K562 (cell line): ENCODE measurements around the gene TDRD12. TPM values are rescaled to one million over a fixed set of nuclear protein-coding genes. Genes with fewer than 3 reads are reported as not detected.

ENCODE experiments used
- ATF1 ChIP-seq, 2 experiments: fragments of 450-650 bp in 1 of 2; IDR thresholded peaks; 2 replicates each; pipeline ENCODE4 v1.6.1; 2016; ENCODE audit warnings: missing compliant biosample characterization in 1 of 2, missing genetic modification characterization in 1 of 2
- CC2D1A ChIP-seq: fragments of 450-650 bp; IDR thresholded peaks from 2 replicates; pipeline ENCODE4 v1.6.1; 2017; ENCODE audit warnings: mild to moderate bottlenecking
- CREM ChIP-seq: IDR thresholded peaks from 2 replicates; pipeline ENCODE4 v1.6.1; 2014; ENCODE audit warnings: antibody characterized with exemption, low read depth
- EP400 ChIP-seq: fragments of 450-650 bp; IDR thresholded peaks from 2 replicates; pipeline ENCODE4 v1.6.1; 2017; ENCODE audit warnings: antibody characterized with exemption, mild to moderate bottlenecking, moderate library complexity
- ETV1 ChIP-seq: fragments of 450-650 bp; conservative IDR thresholded peaks from 2 replicates; pipeline ENCODE4 v1.6.1; 2016; ENCODE audit warnings: missing genetic modification characterization, control low read depth, low read depth, missing compliant biosample characterization
- FUS ChIP-seq: fragments of 200-400 bp; formaldehyde crosslinking; optimal IDR thresholded peaks from 2 replicates; pipeline ENCODE3; 2017; ENCODE audit warnings: low read depth, low read length
- HDAC8 ChIP-seq: fragments of 450-650 bp; IDR thresholded peaks from 2 replicates; pipeline ENCODE4 v1.6.1; 2016; ENCODE audit warnings: mild to moderate bottlenecking, missing genetic modification characterization, moderate library complexity, missing compliant biosample characterization
- MTF1 ChIP-seq: fragments of 250-450 bp; sonication (Bioruptor Pico); IDR thresholded peaks from 2 replicates; pipeline ENCODE4 v1.9.0; 2021; ENCODE audit warnings: moderate library complexity, mild to moderate bottlenecking, inconsistent platforms, borderline replicate concordance
- PCBP1 ChIP-seq: fragments of 200-400 bp; formaldehyde crosslinking; IDR thresholded peaks from 2 replicates; pipeline ENCODE4 v1.6.1; 2018; ENCODE audit warnings: mild to moderate bottlenecking, low read depth, low read length; ENCODE audit not compliant: poor library complexity, severe bottlenecking
- PRPF4 ChIP-seq: fragments of 200-400 bp; formaldehyde crosslinking; IDR thresholded peaks from one replicate; pipeline ENCODE4 v1.6.1; 2017; ENCODE audit warnings: low read length, low read depth, mild to moderate bottlenecking; ENCODE audit not compliant: insufficient read depth, poor library complexity, severe bottlenecking
- RBM15 ChIP-seq: fragments of 200-400 bp; formaldehyde crosslinking; IDR thresholded peaks from 2 replicates; pipeline ENCODE4 v1.6.1; 2018; ENCODE audit warnings: mild to moderate bottlenecking, low read length, moderate library complexity; ENCODE audit not compliant: insufficient read depth
- U2AF2 ChIP-seq: fragments of 200-400 bp; formaldehyde crosslinking; optimal IDR thresholded peaks from 2 replicates; pipeline ENCODE3; 2017; ENCODE audit warnings: low read depth, mild to moderate bottlenecking, low read length
- XRCC4 ChIP-seq: IDR thresholded peaks from one replicate; pipeline ENCODE4 v1.6.1; 2011; ENCODE audit not compliant: insufficient read depth, insufficient read length; ENCODE audit errors: extremely low read depth
- ZKSCAN3 ChIP-seq: fragments of 250-450 bp; sonication (Bioruptor Pico); IDR thresholded peaks from 2 replicates; pipeline ENCODE4 v1.4.0; 2020
- ZNF140 ChIP-seq: fragments of 250-450 bp; sonication (Bioruptor Pico); IDR thresholded peaks from 2 replicates; pipeline ENCODE4 v1.8.0; 2021; ENCODE audit warnings: moderate library complexity, mild to moderate bottlenecking, inconsistent platforms
- ZNF146 ChIP-seq: IDR thresholded peaks from one replicate; pipeline ENCODE4 v1.6.1; 2018; ENCODE audit warnings: missing compliant biosample characterization; ENCODE audit not compliant: unreplicated experiment
- ZNF79 ChIP-seq: fragments of 250-450 bp; sonication (Bioruptor Pico); IDR thresholded peaks from 2 replicates; pipeline ENCODE4 v1.4.0; 2020; ENCODE audit warnings: low read depth, mild to moderate bottlenecking, moderate library complexity
- polyA plus RNA-seq, 8 experiments: library from polyadenylated mRNA; depleted of rRNA in 4 of 8; stranded (reverse) in 5 of 8; unstranded in 3 of 8; fragments of >200 nt; fragmentation: Nextera tagmentation in 2 of 8; fragmentation: Illumina TruSeq in 1 of 8; extraction: Ambion mirVana in 2 of 8; extraction: Trizol in 1 of 8; gene quantifications; 2 replicates each; pipeline versions ENCODE4 v1.2.1 to v1.2.3, GENCODE V29; 2011 to 2014; ENCODE audit warnings: inconsistent platforms in 1 of 8, missing spikeins in 1 of 8
- total RNA-seq, 7 experiments: library from RNA; depleted of rRNA in 6 of 7; stranded (reverse); fragments of >200 nt in 6 of 7; fragmentation: Illumina TruSeq in 2 of 7; extraction: Trizol in 2 of 7; gene quantifications; 2 replicates each; pipeline versions ENCODE4 v1.2.1 to v1.2.3, GENCODE V29; 2011 to 2021; ENCODE audit warnings: low replicate concordance in 1 of 7
- TF ChIP-seq, protein P1 (sequence below), 2 experiments: IDR thresholded peaks; 2 replicates each; pipeline ENCODE4 v1.6.1; 2011; ENCODE audit warnings: borderline replicate concordance in 1 of 2, control low read depth in 1 of 2, low read depth in 1 of 2, low read length in 1 of 2, mild to moderate bottlenecking in 1 of 2, mixed read lengths in 1 of 2, moderate library complexity in 1 of 2; ENCODE audit not compliant: insufficient read depth in 1 of 2, insufficient read length in 1 of 2, poor library complexity in 1 of 2, severe bottlenecking in 1 of 2; ENCODE audit errors: extremely low read depth in 1 of 2
- TF ChIP-seq, protein P2 (sequence below): fragments of 450-650 bp; IDR thresholded peaks from 2 replicates; pipeline ENCODE4 v1.6.1; 2017; ENCODE audit warnings: antibody characterized with exemption
- TF ChIP-seq, protein P3 (sequence below): fragments of 450-650 bp; conservative IDR thresholded peaks from 2 replicates; pipeline ENCODE4 v1.6.1; 2016; ENCODE audit warnings: missing genetic modification characterization, low read depth, mild to moderate bottlenecking, control low read depth, missing compliant biosample characterization
- TF ChIP-seq, protein P4 (sequence below): fragments of 450-650 bp; IDR thresholded peaks from 2 replicates; pipeline ENCODE4 v1.7.0; 2016; ENCODE audit warnings: borderline replicate concordance

Gene TDRD12
- total and polyA plus RNA-seq, 9 of the 15 experiments (the other 6 are each of a cell fraction or from before 2014, with no cell fraction given), result 0.03 TPM; not detected in 8

DNA sequence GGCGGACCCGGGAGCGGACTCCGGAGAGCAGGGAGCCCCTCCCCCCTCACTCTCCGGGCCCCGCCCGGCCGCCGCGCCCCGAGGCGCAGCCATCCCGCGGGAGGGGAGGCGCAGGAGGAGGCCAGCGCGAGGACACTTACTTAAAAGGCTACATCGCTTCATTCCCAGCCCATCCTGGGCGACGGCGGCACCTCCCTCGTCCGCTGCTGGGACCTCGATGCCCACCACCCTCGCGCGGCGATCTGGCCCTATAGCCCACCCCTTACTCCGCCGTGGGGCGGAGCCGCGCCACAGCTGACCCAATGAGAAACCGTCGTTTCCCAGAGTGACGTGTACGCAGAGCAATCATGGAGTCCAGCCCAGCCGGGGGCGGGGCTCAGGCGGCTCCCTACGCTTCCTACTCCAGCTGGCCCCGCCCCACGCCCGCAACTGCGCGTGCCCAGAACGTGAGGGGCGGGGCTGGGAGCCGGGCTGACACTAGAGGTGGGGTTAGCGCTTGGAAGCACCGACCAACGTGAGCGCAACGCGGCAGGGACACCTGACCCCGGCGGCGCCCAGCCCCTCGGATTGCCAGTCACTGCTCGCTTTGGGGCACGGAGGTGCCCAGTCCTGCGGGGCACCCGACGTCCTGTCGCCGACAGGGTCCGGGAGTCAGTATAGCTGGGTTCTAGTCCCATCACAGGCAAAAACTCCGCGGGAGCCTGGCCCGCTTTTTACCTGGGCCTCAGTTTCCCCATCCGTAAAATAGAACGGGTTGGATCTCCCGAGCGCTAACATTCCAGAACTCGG, 44.4 kb upstream of the TDRD12 start, which contains the start of gene ANKRD27 (continued):
- peak; percentile 91 for TF ChIP-seq CC2D1A
- no peak for TF ChIP-seq MTF1 (CRISPR knock-in tag)
- no peak for TF ChIP-seq PRPF4
- no peak for TF ChIP-seq ATF1 (CRISPR knock-in tag; IDR thresholded peaks at IDR 0.05)
- TF ChIP-seq ATF1 (tag; IDR thresholded peaks at IDR 0.05), result peak; percentile 81
- TF ChIP-seq EP400, result peak; percentile 52; the same call in 1 of the 2 replicates
- TF ChIP-seq XRCC4, result no peak
- no peak for TF ChIP-seq ZNF140 (CRISPR knock-in tag)
- no peak for TF ChIP-seq RBM15
- TF ChIP-seq ZKSCAN3, result no peak
- TF ChIP-seq FUS, result no peak
- TF ChIP-seq, protein P1, sequence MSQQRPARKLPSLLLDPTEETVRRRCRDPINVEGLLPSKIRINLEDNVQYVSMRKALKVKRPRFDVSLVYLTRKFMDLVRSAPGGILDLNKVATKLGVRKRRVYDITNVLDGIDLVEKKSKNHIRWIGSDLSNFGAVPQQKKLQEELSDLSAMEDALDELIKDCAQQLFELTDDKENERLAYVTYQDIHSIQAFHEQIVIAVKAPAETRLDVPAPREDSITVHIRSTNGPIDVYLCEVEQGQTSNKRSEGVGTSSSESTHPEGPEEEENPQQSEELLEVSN (IDR thresholded peaks at IDR 0.05; ENCODE audit: borderline replicate concordance in 1 of 2, extremely low read depth in 1 of 2, insufficient read depth in 1 of 2, insufficient read length in 1 of 2, low read depth in 1 of 2, low read length in 1 of 2, poor library complexity in 1 of 2, severe bottlenecking in 1 of 2), result peak; percentile 45 to 60
- TF ChIP-seq, protein P2, sequence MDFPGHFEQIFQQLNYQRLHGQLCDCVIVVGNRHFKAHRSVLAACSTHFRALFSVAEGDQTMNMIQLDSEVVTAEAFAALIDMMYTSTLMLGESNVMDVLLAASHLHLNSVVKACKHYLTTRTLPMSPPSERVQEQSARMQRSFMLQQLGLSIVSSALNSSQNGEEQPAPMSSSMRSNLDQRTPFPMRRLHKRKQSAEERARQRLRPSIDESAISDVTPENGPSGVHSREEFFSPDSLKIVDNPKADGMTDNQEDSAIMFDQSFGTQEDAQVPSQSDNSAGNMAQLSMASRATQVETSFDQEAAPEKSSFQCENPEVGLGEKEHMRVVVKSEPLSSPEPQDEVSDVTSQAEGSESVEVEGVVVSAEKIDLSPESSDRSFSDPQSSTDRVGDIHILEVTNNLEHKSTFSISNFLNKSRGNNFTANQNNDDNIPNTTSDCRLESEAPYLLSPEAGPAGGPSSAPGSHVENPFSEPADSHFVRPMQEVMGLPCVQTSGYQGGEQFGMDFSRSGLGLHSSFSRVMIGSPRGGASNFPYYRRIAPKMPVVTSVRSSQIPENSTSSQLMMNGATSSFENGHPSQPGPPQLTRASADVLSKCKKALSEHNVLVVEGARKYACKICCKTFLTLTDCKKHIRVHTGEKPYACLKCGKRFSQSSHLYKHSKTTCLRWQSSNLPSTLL, result peak; percentile 89
- TF ChIP-seq PCBP1, result peak; percentile 55
- TF ChIP-seq, protein P3, sequence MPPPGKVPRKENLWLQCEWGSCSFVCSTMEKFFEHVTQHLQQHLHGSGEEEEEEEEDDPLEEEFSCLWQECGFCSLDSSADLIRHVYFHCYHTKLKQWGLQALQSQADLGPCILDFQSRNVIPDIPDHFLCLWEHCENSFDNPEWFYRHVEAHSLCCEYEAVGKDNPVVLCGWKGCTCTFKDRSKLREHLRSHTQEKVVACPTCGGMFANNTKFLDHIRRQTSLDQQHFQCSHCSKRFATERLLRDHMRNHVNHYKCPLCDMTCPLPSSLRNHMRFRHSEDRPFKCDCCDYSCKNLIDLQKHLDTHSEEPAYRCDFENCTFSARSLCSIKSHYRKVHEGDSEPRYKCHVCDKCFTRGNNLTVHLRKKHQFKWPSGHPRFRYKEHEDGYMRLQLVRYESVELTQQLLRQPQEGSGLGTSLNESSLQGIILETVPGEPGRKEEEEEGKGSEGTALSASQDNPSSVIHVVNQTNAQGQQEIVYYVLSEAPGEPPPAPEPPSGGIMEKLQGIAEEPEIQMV (tag), result peak; percentile 98
- TF ChIP-seq, protein P4, sequence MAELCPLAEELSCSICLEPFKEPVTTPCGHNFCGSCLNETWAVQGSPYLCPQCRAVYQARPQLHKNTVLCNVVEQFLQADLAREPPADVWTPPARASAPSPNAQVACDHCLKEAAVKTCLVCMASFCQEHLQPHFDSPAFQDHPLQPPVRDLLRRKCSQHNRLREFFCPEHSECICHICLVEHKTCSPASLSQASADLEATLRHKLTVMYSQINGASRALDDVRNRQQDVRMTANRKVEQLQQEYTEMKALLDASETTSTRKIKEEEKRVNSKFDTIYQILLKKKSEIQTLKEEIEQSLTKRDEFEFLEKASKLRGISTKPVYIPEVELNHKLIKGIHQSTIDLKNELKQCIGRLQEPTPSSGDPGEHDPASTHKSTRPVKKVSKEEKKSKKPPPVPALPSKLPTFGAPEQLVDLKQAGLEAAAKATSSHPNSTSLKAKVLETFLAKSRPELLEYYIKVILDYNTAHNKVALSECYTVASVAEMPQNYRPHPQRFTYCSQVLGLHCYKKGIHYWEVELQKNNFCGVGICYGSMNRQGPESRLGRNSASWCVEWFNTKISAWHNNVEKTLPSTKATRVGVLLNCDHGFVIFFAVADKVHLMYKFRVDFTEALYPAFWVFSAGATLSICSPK, result no peak
- no peak for TF ChIP-seq U2AF2
- TF ChIP-seq ZNF146 (CRISPR knock-in tag), result no peak
- no peak for TF ChIP-seq HDAC8 (tag)
- peak; percentile 61 for TF ChIP-seq CREM
- TF ChIP-seq ZNF79 (CRISPR knock-in tag), result no peak
- no peak for TF ChIP-seq ETV1 (tag)
